Measurements from ENCODE around the gene PAPPA2.

GRCh38 chr1:176735201-176735600 is 272.2 kb downstream of the PAPPA2 start:
- TF ChIP-seq EP300 (IDR thresholded peaks at IDR 0.05; ENCODE audit: low read length) (no peak), ZNF696 (CRISPR knock-in tag; conservative IDR thresholded peaks at IDR 0.05) (no peak), POLR2AphosphoS5 (IDR thresholded peaks at IDR 0.05; ENCODE audit: control insufficient read depth, insufficient read depth, low read depth, low read length) (no peak), TEAD2 (tag; IDR thresholded peaks at IDR 0.05) (no peak)
